NB4 (cell line): Measurements from ENCODE around the gene TGFBR2.

Experiments
- CTCF ChIP-seq: IDR thresholded peaks from one replicate; pipeline ENCODE4 v1.5.1; 2012; ENCODE audit warnings: low read depth, low read length
- MAX ChIP-seq: IDR thresholded peaks from 2 replicates; pipeline ENCODE4 v1.6.1; 2011; ENCODE audit warnings: low read depth, low read length
- MYC ChIP-seq: IDR thresholded peaks from 2 replicates; pipeline ENCODE4 v1.6.1; 2011; ENCODE audit warnings: low read depth, low read length
- POLR2A ChIP-seq: IDR thresholded peaks from 2 replicates; pipeline ENCODE4 v1.6.1; 2011; ENCODE audit warnings: mild to moderate bottlenecking; ENCODE audit not compliant: insufficient read length; ENCODE audit errors: extremely low read depth

DNA sequence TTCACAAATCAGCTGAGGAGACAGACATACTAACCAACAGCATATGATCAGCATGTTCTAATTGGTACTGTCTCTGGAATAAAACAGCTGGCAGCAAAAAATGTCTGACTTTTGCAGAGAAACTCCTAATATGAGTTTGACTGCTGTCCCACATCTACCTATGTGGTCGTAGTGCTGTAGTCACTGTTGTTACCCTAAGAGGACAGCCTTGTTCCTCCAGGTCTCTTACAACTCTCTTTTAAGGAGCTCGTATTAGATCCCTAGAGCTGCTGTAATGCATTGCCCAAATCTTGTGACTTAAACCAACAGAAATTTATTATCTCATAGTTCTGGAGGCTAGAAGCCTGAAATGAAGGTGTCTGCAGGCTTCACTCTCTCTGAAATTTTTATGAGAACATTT is 92.1 kb downstream of the TGFBR2 start:
- TF ChIP-seq CTCF (no peak), MAX (no peak), POLR2A (no peak), MYC (no peak)
